K562 (cell line): ENCODE measurements around the gene TMTC3. TPM values are rescaled to one million over a fixed set of nuclear protein-coding genes. Genes with fewer than 3 reads are reported as not detected.
A peak's percentile ranks its signal among the peaks of the same experiment; 100 is the strongest.
"Not testable (repeated sequence)": the region's sequence is repeated elsewhere in the genome, so short reads cannot be mapped to it uniquely, and the experiment has no call there.

Experiments used
- ATAC-seq: fragments of 200-7000 bp; cut with Tn5 transposase; 3 replicates; pipeline ENCODE4 v1.9.1; 2020; ENCODE audit warnings: moderate library complexity
- BruUV-seq: library from RNA; stranded (reverse); fragments of 400-500 nt; replicated peaks from 2 replicates; lab custom pipeline; 2021; lab: Mats Ljungman, UMichigan
- CTCF ChIA-PET: fragments of 300-600 bp; formaldehyde crosslinking; extraction: SDS; loops from one replicate; lab custom pipeline; 2021; ENCODE audit warnings: low intra/inter-chr PET ratio; lab: Yijun Ruan, JAX
- POLR2A ChIA-PET: fragments of 300-600, 350-650 bp; sonication (Branson Sonifier 250); formaldehyde crosslinking; extraction: SDS; loops from one replicate; lab custom pipeline; 2021; ENCODE audit warnings: antibody characterized with exemption, inconsistent platforms; lab: Yijun Ruan, JAX
- DNase-seq, 4 experiments: peaks; one replicate each; pipeline versions ENCODE4 v3.0.0 to v3.0.0-alpha.2; 2011 to 2018; ENCODE audit warnings: low spot score in 3 of 4, mixed read lengths in 3 of 4; ENCODE audit errors: extremely low read depth in 1 of 4
- FAIRE-seq: peaks from 2 replicates; lab custom pipeline; 2011; peaks lifted over from hg19 to GRCh38; lab: Jason Lieb, UNC
- H2AFZ ChIP-seq: 2 replicates; pipeline ENCODE4 v1.6.0; 2011; ENCODE audit warnings: low read depth, low read length, control low read depth, inconsistent platforms
- H3K27ac ChIP-seq: fragments of 200-600 bp; 3 replicates; pipeline ENCODE4 v1.8.0; 2011; ENCODE audit warnings: low read depth, mild to moderate bottlenecking, control low read depth, inconsistent platforms, low read length, moderate library complexity, mixed read lengths; ENCODE audit errors: extremely low read depth
- H3K27me3 ChIP-seq, 2 experiments: fragments of 300-600 bp in 1 of 2; 2 replicates in 1 of 2; 3 replicates in 1 of 2; pipeline versions ENCODE4 v1.6.0 to v1.8.0; 2011; ENCODE audit warnings: inconsistent platforms in 2 of 2, low read length in 2 of 2, mild to moderate bottlenecking in 1 of 2, mixed read lengths in 1 of 2, moderate library complexity in 1 of 2; ENCODE audit not compliant: control insufficient read depth in 2 of 2, insufficient read depth in 2 of 2
- H3K36me3 ChIP-seq: fragments of 300-600 bp; 3 replicates; pipeline ENCODE4 v1.8.0; 2011; ENCODE audit warnings: mild to moderate bottlenecking, low read length, inconsistent platforms; ENCODE audit not compliant: control insufficient read depth, insufficient read depth
- H3K4me1 ChIP-seq, 2 experiments: fragments of 200-600 bp in 1 of 2; replicated peaks in 1 of 2; 2 replicates in 1 of 2; 3 replicates in 1 of 2; pipeline versions ENCODE4 v1.5.1 to v1.8.0; 2011; ENCODE audit warnings: inconsistent platforms in 2 of 2, low read length in 2 of 2, mild to moderate bottlenecking in 1 of 2, mixed read lengths in 1 of 2, moderate library complexity in 1 of 2; ENCODE audit not compliant: control insufficient read depth in 2 of 2, insufficient read depth in 2 of 2
- H3K4me2 ChIP-seq: 2 replicates; pipeline ENCODE4 v1.6.1; 2011; ENCODE audit warnings: low read length, control low read depth, inconsistent platforms, mixed read lengths; ENCODE audit not compliant: insufficient read depth
- H3K4me3 ChIP-seq: fragments of 200-600 bp; sonication (generic), shearing (Covaris generic); 2 replicates; pipeline ENCODE4 v1.5.1; 2016; ENCODE audit warnings: control low read depth, inconsistent platforms
- H3K79me2 ChIP-seq: fragments of 200-600 bp; 3 replicates; pipeline ENCODE4 v1.8.0; 2011; ENCODE audit warnings: low read length, inconsistent platforms; ENCODE audit not compliant: control insufficient read depth, insufficient read depth
- H3K9ac ChIP-seq, 2 experiments: 2 replicates each; pipeline versions ENCODE4 v1.6.0 to v1.6.1; 2011; ENCODE audit warnings: low read depth in 2 of 2, low read length in 2 of 2, control low read depth in 1 of 2, inconsistent platforms in 1 of 2, mild to moderate bottlenecking in 1 of 2, mixed read lengths in 1 of 2; ENCODE audit not compliant: insufficient read depth in 1 of 2
- H3K9me1 ChIP-seq: one replicate; pipeline ENCODE4 v1.6.0; 2011; ENCODE audit warnings: inconsistent platforms, mild to moderate bottlenecking, low read length, moderate library complexity; ENCODE audit not compliant: control insufficient read depth, insufficient read depth
- H3K9me3 ChIP-seq: replicated peaks from 2 replicates; pipeline ENCODE4 v1.5.1; 2011; ENCODE audit warnings: low read depth, low read length, inconsistent platforms; ENCODE audit not compliant: control insufficient read depth, insufficient read depth
- H4K20me1 ChIP-seq: replicated peaks from 2 replicates; pipeline ENCODE4 v1.6.1; 2011; ENCODE audit warnings: low read length, inconsistent platforms, mixed read lengths; ENCODE audit not compliant: control insufficient read depth, insufficient read depth
- BCOR ChIP-seq: fragments of 450-650 bp; IDR thresholded peaks from 2 replicates; pipeline ENCODE4 v1.6.1; 2016
- ZNF146 ChIP-seq: IDR thresholded peaks from one replicate; pipeline ENCODE4 v1.6.1; 2018; ENCODE audit warnings: missing compliant biosample characterization; ENCODE audit not compliant: unreplicated experiment
- WGBS: fragments of 100-300 bp; shearing (Covaris generic); methylation state at CpG from one replicate; pipeline ENCODE4 v1.1.6; 2016; ENCODE audit warnings: low coverage, mixed read lengths; ENCODE audit not compliant: insufficient coverage; ENCODE audit errors: missing lambda C conversion rate; 5-methylcytosine and 5-hydroxymethylcytosine counted together
- in situ Hi-C: fragments of 300-500 bp; cut with MboI; formaldehyde crosslinking; loops from 4 replicates; pipeline ENCODE4 v1.15.0; 2018; ENCODE audit warnings: inconsistent platforms, mixed read lengths
- intact Hi-C: fragments of 100-400 bp; cut with micrococcal nuclease; formaldehyde crosslinking; loops from 2 replicates; pipeline ENCODE4 v1.14.2; 2022
- polyA plus RNA-seq, 8 experiments: library from polyadenylated mRNA; depleted of rRNA in 4 of 8; stranded (reverse) in 5 of 8; unstranded in 3 of 8; fragments of >200 nt; fragmentation: Nextera tagmentation in 2 of 8; fragmentation: Illumina TruSeq in 1 of 8; extraction: Ambion mirVana in 2 of 8; extraction: Trizol in 1 of 8; gene quantifications; 2 replicates each; pipeline versions ENCODE4 v1.2.1 to v1.2.3, GENCODE V29; 2011 to 2014; ENCODE audit warnings: inconsistent platforms in 1 of 8, missing spikeins in 1 of 8
- total RNA-seq, 7 experiments: library from RNA; depleted of rRNA in 6 of 7; stranded (reverse); fragments of >200 nt in 6 of 7; fragmentation: Illumina TruSeq in 2 of 7; extraction: Trizol in 2 of 7; gene quantifications; 2 replicates each; pipeline versions ENCODE4 v1.2.1 to v1.2.3, GENCODE V29; 2011 to 2021; ENCODE audit warnings: low replicate concordance in 1 of 7

Gene TMTC3
- total and polyA plus RNA-seq, 9 of the 15 experiments (the other 6 are each of a cell fraction or from before 2014, with no cell fraction given): 1.9 to 9.8 (median 4.7) TPM

DNA sequence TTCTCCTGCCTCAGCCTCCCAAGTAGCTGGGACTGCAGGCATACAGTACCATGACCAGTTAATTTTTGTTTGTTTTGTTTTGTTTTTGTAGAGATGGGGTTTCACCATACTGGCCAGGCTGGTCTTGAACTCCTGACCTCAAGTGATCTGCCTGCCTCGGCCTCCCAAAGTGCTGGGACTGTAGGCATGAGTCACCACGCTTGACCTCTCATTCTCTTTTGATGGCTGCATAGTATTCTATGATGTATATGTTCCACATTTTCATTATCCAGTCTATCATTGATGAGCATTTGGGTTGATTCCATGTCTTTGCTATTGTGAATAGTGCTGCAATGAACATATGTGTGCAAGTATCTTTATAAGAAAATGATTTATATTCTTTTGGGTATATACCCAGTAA is 8.9 kb upstream of the TMTC3 start:
- H2AFZ ChIP-seq, H3K27me3 ChIP-seq, ATAC-seq, H3K9ac ChIP-seq, H4K20me1 ChIP-seq, in situ Hi-C loops, H3K27ac ChIP-seq, H3K79me2 ChIP-seq, H3K4me3 ChIP-seq, intact Hi-C loops, H3K4me2 ChIP-seq, BruUV-seq, DNase-seq, POLR2A ChIA-PET, H3K9me1 ChIP-seq, FAIRE-seq, CTCF ChIA-PET, H3K4me1 ChIP-seq, H3K9me3 ChIP-seq: not testable (repeated sequence)
- WGBS: 89% methylated on average over 2 of the region's 2 CpGs
- TF ChIP-seq ZNF146 (CRISPR knock-in tag): peak; percentile 86
- 0 out of 2 replicates have a peak, but pooled peaks have one; percentile 18 for TF ChIP-seq BCOR
- H3K36me3 ChIP-seq: peaks cover 40% of the 10 kb centered on the region

DNA sequence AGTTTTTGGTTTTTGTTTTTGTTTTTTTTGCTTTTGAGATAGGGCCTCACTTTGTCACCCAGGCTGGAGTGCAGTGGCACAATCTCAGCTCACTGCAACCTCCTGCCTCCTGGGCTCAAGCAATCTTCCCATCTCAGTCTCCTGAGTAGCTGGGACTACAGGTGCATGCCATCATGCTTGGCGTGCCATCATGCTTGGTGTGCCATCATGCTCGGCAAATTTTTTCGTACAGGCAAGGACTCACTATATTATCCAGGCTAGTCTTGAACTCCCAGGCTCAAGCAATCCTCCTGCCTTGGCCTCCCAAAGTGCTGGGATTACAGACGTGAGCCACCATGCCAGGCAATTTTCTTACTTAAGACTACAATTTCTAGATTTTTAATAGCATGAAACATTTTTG is 2.4 kb upstream of the TMTC3 start:
- H3K4me1 ChIP-seq, CTCF ChIA-PET, H3K9me1 ChIP-seq, DNase-seq, H3K4me2 ChIP-seq, H3K4me3 ChIP-seq, H3K27me3 ChIP-seq, POLR2A ChIA-PET, BruUV-seq, in situ Hi-C loops, H3K9me3 ChIP-seq, H3K27ac ChIP-seq, FAIRE-seq, H4K20me1 ChIP-seq, H2AFZ ChIP-seq, ATAC-seq, H3K9ac ChIP-seq: not testable (repeated sequence)
- WGBS: 100% methylated on average over 4 of the region's 4 CpGs
- Histone ChIP-seq H3K79me2 (peaks cover 31% of the 10 kb centered on the region), H3K36me3 (peaks cover 36% of the 10 kb centered on the region)
- intact Hi-C loops: loop anchor here (10.0 kb wide), 1 partner anchor 1385 kb away; the partner anchor contains the start of genes GALNT4 and POC1B
